HEK293T (cell line): ENCODE measurements around the gene PTPRH.

Experiments used
- CTCF ChIA-PET: fragments of 350-600 bp; formaldehyde crosslinking; extraction: SDS; loops from one replicate; lab custom pipeline; 2021; ENCODE audit warnings: antibody characterized with exemption, inconsistent platforms; lab: Yijun Ruan, JAX
- POLR2A ChIA-PET: fragments of 350-600 bp; formaldehyde crosslinking; extraction: SDS; loops from one replicate; lab custom pipeline; 2020; ENCODE audit warnings: antibody characterized with exemption, inconsistent platforms; lab: Yijun Ruan, JAX
- DNase-seq: peaks from one replicate; pipeline ENCODE4 v3.0.0; 2012; ENCODE audit warnings: mixed read lengths; ENCODE audit errors: extremely low spot score
- ARNT ChIP-seq: fragments of 450-650 bp; IDR thresholded peaks from 2 replicates; pipeline ENCODE4 v1.6.1; 2017; ENCODE audit warnings: mild to moderate bottlenecking
- BHLHE40 ChIP-seq: fragments of 450-650 bp; IDR thresholded peaks from 2 replicates; pipeline ENCODE4 v1.6.1; 2016; ENCODE audit warnings: mild to moderate bottlenecking, moderate library complexity, borderline replicate concordance
- CTBP1 ChIP-seq: fragments of 450-650 bp; IDR thresholded peaks from 2 replicates; pipeline ENCODE4 v1.6.1; 2016; ENCODE audit warnings: borderline replicate concordance
- ELF4 ChIP-seq: fragments of 450-650 bp; IDR thresholded peaks from 2 replicates; pipeline ENCODE4 v1.6.1; 2017; ENCODE audit warnings: antibody characterized with exemption
- FOXA1 ChIP-seq: fragments of 450-650 bp; IDR thresholded peaks from 2 replicates; pipeline ENCODE4 v1.6.1; 2016; ENCODE audit warnings: mild to moderate bottlenecking
- FOXK2 ChIP-seq: fragments of 450-650 bp; IDR thresholded peaks from 2 replicates; pipeline ENCODE4 v1.6.1; 2016; ENCODE audit warnings: mild to moderate bottlenecking
- FOXM1 ChIP-seq: fragments of 450-650 bp; IDR thresholded peaks from 2 replicates; pipeline ENCODE4 v1.6.1; 2017; ENCODE audit warnings: mild to moderate bottlenecking, borderline replicate concordance
- HDGF ChIP-seq: fragments of 450-650 bp; IDR thresholded peaks from 2 replicates; pipeline ENCODE4 v1.6.1; 2017; ENCODE audit warnings: antibody characterized with exemption, borderline replicate concordance
- L3MBTL2 ChIP-seq: fragments of 450-650 bp; conservative IDR thresholded peaks from 2 replicates; pipeline ENCODE4 v1.6.1; 2016; ENCODE audit warnings: mild to moderate bottlenecking
- LEF1 ChIP-seq: fragments of 450-650 bp; IDR thresholded peaks from 2 replicates; pipeline ENCODE4 v1.6.1; 2017; ENCODE audit warnings: mild to moderate bottlenecking, borderline replicate concordance
- NFRKB ChIP-seq: fragments of 450-650 bp; IDR thresholded peaks from 2 replicates; pipeline ENCODE4 v1.6.1; 2016; ENCODE audit warnings: mild to moderate bottlenecking, moderate library complexity
- SP1 ChIP-seq: fragments of 450-650 bp; IDR thresholded peaks from 2 replicates; pipeline ENCODE4 v1.6.1; 2017
- SUZ12 ChIP-seq: fragments of 450-650 bp; IDR thresholded peaks from 2 replicates; pipeline ENCODE4 v1.6.1; 2016; ENCODE audit warnings: mild to moderate bottlenecking
- TARDBP ChIP-seq: fragments of 450-650 bp; IDR thresholded peaks from 2 replicates; pipeline ENCODE4 v1.6.1; 2016
- ZNF384 ChIP-seq: fragments of 450-650 bp; IDR thresholded peaks from 2 replicates; pipeline ENCODE4 v1.6.1; 2016
- TF ChIP-seq, protein P1 (sequence below): fragments of 450-650 bp; IDR thresholded peaks from 2 replicates; pipeline ENCODE4 v1.6.1; 2016

Gene PTPRH

DNA sequence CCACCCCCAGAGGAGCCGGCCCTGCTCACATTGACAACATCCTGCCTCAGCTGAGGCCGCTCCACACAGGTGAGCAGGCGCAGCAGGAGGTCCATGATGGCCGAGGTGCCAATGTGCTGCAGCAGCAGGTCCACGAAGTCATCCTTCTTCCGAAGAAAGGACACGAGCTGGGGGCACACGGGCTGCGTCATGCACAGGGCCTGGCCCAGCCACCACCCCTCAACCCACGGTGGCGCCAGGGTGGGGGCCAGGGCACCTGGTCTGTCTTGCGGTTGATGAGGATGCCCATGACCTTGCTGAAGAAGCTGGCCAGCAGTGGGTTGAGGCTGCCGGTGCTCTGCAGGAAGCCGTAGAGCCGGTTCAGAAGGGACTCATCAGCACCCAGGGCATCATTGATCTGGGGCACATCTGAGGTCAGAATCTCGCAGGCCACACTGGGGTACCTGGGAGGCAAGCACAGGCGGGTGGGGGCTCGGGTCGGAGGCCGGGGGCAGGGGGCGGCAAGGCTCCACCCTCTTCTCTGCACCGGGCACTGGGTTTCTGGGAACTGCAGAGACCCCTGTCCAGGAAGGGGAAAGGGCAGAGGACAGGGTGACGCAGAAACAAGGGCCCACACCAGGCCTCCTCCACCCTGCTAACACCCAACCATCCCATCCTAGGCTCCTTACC, 36.1 kb upstream of the PTPRH start:
- ChIA-PET POLR2A (interaction anchor here (1.5 to 2.2 kb wide), 2 partner anchors 14 to 16 kb away, joined by 4 to 13 read pairs; partner anchors contain the start of gene PPP6R1), CTCF (no interaction called here)
- TF ChIP-seq ARNT (no peak), TARDBP (no peak), SP1 (no peak)
- no peak for DNase-seq

DNA sequence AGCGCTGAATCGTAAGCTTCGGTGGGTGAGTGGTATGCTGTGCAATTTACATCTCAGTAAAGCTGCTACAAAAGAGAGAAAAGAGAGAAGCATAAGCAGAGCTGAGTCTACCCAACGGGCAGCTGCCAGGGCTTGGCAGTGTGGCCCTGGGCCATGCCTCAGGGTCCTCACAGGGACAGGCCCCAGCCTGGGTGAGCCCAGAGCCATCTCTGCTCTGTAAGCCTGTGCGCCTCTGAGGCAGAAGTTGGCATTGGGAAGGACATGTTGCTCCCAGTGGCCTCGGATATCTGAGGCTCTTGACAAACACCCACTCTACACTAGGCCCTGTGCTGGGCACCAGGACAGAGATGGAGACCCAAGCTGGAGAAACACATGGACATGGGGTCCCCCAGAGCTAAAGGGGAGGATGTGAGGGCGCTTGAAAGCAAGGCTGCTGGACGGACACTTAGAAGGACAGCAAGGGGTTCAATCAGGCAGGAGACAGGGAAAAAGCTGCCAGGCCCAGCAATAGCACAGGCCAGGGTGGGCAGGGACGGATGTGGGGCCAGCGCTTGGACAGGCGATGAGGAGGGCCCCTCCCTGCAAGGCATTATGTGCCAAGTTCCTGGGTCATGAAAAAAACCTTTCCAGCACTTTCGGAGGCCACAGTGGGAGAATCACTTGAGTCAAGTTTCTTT, 34.8 kb upstream of the PTPRH start:
- DNase-seq, result no peak
- POLR2A ChIA-PET, result interaction anchor here (1.0 to 2.1 kb wide), 2 partner anchors 15 to 164 kb away, joined by 3 to 8 read pairs; partner anchors contain the start of genes PPP6R1 and UBE2S
- TF ChIP-seq TARDBP (no peak), FOXK2 (no peak), ELF4 (no peak), BHLHE40 (no peak), LEF1 (no peak), CTBP1 (no peak), FOXA1 (no peak), SUZ12 (no peak), ARNT (no peak), L3MBTL2 (no peak), NFRKB (no peak), ZNF384 (no peak), HDGF (no peak), SP1 (no peak), FOXM1 (no peak)
- TF ChIP-seq, protein P1, sequence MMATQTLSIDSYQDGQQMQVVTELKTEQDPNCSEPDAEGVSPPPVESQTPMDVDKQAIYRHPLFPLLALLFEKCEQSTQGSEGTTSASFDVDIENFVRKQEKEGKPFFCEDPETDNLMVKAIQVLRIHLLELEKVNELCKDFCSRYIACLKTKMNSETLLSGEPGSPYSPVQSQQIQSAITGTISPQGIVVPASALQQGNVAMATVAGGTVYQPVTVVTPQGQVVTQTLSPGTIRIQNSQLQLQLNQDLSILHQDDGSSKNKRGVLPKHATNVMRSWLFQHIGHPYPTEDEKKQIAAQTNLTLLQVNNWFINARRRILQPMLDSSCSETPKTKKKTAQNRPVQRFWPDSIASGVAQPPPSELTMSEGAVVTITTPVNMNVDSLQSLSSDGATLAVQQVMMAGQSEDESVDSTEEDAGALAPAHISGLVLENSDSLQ, result no peak
- CTCF ChIA-PET, result interaction anchor here (1.1 kb wide), 1 partner anchor 395 kb away, joined by 3 read pairs; no protein-coding TSS in a partner anchor

DNA sequence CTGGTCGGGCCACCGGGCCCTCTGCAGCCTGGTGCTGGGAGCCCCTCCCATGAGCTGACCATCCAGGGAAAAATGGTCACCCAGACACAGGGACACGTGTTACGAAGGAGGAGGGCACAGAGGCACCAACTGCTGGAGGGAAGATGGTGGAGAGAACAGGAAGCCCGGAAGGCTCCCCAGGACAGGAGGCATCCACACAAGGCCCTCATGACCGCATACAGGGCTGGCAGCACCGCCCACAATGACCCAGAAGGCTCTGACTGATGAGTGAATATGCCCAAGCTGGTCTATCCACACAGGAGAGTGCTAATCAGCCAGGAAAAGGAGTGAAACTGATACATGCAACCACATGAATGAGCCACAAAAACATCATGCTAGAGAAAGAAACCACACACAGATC, 33.2 kb upstream of the PTPRH start:
- TF ChIP-seq NFRKB (no peak), TARDBP (no peak), FOXK2 (no peak), ARNT (no peak), SP1 (no peak), CTBP1 (no peak), HDGF (no peak)
- TF ChIP-seq, protein P1, result no peak
- ChIA-PET CTCF (no interaction called here), POLR2A (no interaction called here)
- DNase-seq, result no peak

DNA sequence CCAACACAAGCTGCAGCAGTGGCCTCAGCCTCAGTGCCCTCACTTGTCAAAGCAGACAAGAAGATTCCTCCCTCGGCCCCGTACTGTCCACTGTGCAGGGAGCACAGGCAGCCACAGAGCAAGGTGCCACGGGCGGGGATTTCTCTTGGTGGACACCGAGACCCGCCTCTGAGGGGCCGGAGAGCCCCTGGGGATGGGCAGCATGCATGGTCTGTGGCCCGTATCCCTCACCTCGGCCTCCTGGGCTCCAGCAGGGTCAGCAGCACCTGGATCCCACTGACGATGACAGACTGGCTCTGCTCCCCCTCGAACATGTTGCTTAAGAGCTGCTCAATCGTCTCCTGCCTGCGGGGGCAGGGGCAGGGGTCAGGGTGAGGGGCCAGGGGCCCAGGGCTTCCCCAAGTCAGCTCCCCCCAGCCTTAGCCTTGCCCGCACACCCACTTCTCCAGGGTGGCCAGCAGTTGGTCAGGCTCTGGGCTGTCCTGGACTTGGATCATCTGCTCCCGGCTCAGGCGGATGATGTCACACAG, 32.7 kb upstream of the PTPRH start:
- no peak for TF ChIP-seq SUZ12
- no peak for TF ChIP-seq ARNT
- DNase-seq, result no peak
- ChIA-PET CTCF (no interaction called here), POLR2A (no interaction called here)

DNA sequence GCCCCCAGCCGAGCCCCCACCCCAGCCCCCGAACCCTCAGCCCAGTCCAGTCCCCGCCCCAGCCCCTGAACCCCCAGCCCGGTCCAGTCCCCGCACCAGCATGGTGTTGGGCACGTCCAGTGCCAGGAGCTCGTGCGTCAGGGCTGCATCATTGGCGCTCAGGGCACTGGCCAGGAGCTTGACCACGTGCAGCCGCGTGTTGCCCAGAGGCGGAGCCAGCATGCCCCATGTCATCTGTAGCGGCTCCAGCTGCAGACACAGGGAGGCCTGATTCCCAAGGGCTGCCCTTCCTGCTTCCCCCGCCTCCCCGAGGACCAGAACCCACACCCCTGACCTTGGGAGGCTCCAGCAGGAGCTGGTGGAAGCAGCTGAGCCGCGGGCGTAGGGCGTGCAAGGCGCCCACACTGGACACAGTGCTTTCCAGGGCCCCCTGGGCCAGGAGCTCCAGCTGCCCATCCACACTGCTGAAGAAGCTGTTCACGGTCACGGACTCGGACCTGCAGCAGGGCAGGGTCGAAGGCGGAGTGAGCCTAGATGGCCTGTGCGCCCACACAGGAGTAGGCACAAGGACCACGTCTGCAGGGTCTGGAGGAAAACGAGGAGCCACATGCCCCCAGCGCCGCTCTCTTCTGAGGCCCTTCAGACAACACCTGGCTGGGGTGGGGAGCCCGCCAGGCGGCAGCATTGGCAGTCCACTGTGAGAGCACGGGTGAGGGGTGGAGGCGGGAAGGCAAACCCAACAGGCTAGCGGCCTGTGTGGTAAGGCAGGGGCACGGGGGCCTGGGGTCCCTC, 32.0 kb upstream of the PTPRH start:
- DNase-seq, result no peak
- POLR2A ChIA-PET, result no interaction called here
- TF ChIP-seq TARDBP, result no peak
- no peak for TF ChIP-seq ARNT
- no peak for TF ChIP-seq FOXM1
- TF ChIP-seq BHLHE40, result no peak
- TF ChIP-seq CTBP1, result no peak
- no peak for TF ChIP-seq HDGF
- TF ChIP-seq ELF4, result no peak
- no peak for TF ChIP-seq L3MBTL2
- TF ChIP-seq SUZ12, result no peak
- no peak for TF ChIP-seq LEF1
- TF ChIP-seq FOXA1, result no peak
- no peak for TF ChIP-seq FOXK2
- no peak for TF ChIP-seq NFRKB
- TF ChIP-seq ZNF384, result no peak
- TF ChIP-seq, protein P1, result no peak
- TF ChIP-seq SP1, result no peak
- CTCF ChIA-PET, result no interaction called here

DNA sequence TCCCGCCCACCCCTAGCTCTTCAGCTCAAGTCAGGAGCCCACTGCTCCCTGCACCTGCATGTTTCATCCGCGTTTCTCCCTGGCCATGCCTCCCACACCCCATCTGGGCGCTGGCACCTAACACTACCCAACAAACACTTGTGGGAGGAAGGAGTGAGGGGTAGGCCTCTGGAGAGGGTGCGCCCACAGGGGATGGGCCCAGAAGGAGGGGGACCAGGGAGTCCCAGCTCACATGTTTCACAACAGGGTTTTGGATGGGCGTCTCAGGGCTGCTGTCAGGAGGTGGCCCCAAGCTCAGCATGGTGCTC, 31.4 kb upstream of the PTPRH start:
- TF ChIP-seq SUZ12 (no peak), FOXM1 (no peak), ELF4 (no peak), FOXK2 (no peak), CTBP1 (no peak), L3MBTL2 (no peak), LEF1 (no peak), HDGF (no peak), SP1 (no peak), TARDBP (no peak), ZNF384 (no peak)
- TF ChIP-seq, protein P1, result no peak
- DNase-seq, result no peak
- POLR2A ChIA-PET, result no interaction called here
- CTCF ChIA-PET, result no interaction called here
